ENCODE results near the gene PPP1R8.

- TF ChIP-seq JUNB (CRISPR knock-in tag; conservative IDR thresholded peaks at IDR 0.05) (no peak), POLR2AphosphoS5 (IDR thresholded peaks at IDR 0.05; ENCODE audit: control insufficient read depth, insufficient read depth, low read depth, low read length) (no peak), MTF1 (CRISPR knock-in tag; IDR thresholded peaks at IDR 0.05; ENCODE audit: borderline replicate concordance) (no peak), CTCF (IDR thresholded peaks at IDR 0.05 in 2 of 3, conservative IDR thresholded peaks at IDR 0.05 in 1 of 3; ENCODE audit: insufficient read depth in 2 of 3, low read depth in 1 of 3, low read length in 3 of 3) (no peak), SUPT5H (IDR thresholded peaks at IDR 0.05) (no peak), FOXM1 (IDR thresholded peaks at IDR 0.05; ENCODE audit: low read depth) (no peak), FOXM1 (CRISPR knock-in tag; IDR thresholded peaks at IDR 0.05; ENCODE audit: low read depth) (no peak), MXI1 (IDR thresholded peaks at IDR 0.05; ENCODE audit: low read depth, low read length) (no peak), POLR2A (conservative IDR thresholded peaks at IDR 0.05) (no peak)
Measured at GRCh38 chr1:27872802-27873551, 42.4 kb downstream of the PPP1R8 start.

Measured in K562 (cell line).